ENCODE results near the gene PSAP. TPM values are rescaled to one million over a fixed set of nuclear protein-coding genes. Genes with fewer than 3 reads are reported as not detected.
A peak's percentile ranks its signal among the peaks of the same experiment; 100 is the strongest.

The PSAP gene
- total and polyA plus RNA-seq, 7 experiments from 2014 or later = 153 to 1,163 (median 281) TPM

GRCh38 chr10:71825217-71825616 lies 25.8 kb downstream of the PSAP start:
- Histone ChIP-seq H3K36me3 (ENCODE audit: control insufficient read depth in 2 of 3, insufficient read depth in 3 of 3, low read length in 3 of 3) (peaks cover 29 to 90% (median 35%) of the 10 kb centered on the region in 3 experiments), H3K9me3 (ENCODE audit: control insufficient read depth in 2 of 3, low read length in 3 of 3) (no peaks in the 10 kb centered on the region), H3K4me1 (ENCODE audit: control insufficient read depth in 2 of 2, insufficient read depth in 2 of 2, low read length in 2 of 2) (no peaks in the 10 kb centered on the region), H3K27me3 (ENCODE audit: control insufficient read depth in 2 of 2, insufficient read depth in 2 of 2, low read length in 2 of 2) (no peaks in the 10 kb centered on the region), H3K4me3 (ENCODE audit: low read length) (no peak overlapping the region), H3K27ac (ENCODE audit: low read depth, low read length) (no peak overlapping the region)
- ATAC-seq (no peak), DNase-seq (no peak)
- intact Hi-C loops (cut with micrococcal nuclease) = no loop called here
- Mint-ChIP-seq H3K9me3 (no peaks in the 10 kb centered on the region), H3K4me1 (peaks cover 0 to 14% (median 0%) of the 10 kb centered on the region in 7 donors), H3K36me3 (peaks cover 8 to 44% (median 14%) of the 10 kb centered on the region in 5 donors), H3K27ac (peak overlapping the region in 1 of 9 donors; percentile 36), H3K4me3 (no peak overlapping the region), H3K27me3 (no peaks in the 10 kb centered on the region)
- ChIA-PET CTCF (interaction anchor here (1.4 kb wide), 1 partner anchor 13 kb away, joined by 5 read pairs; no protein-coding TSS in a partner anchor), POLR2A (interaction anchor here (0.7 to 1.0 kb wide), 2 partner anchors 26 to 1011 kb away, joined by 3 to 4 read pairs; partner anchors contain the start of gene PSAP)

DNA sequence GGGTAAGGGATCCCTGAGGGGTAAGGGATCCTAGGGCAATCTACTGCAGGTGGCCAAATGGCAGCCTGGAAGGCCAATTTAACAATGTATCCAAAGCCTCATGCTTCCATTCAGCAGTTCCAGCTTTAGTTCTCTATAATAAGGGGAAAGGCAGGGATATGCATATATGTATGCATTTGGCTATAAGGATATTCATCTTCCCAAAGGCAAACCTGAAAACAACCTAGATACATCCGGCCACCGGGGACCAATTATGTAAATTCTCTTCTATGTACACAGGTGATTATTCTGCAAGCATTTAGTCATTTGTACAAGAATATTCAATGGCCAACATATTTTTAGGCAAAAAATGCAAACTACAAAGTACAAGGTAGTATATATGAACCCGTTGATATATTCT lies 26.7 kb downstream of the PSAP start:
- no peak overlapping the region for H3K27ac Mint-ChIP-seq
- intact Hi-C loops (cut with micrococcal nuclease) = no loop called here
- H3K4me3 ChIP-seq (ENCODE audit: low read length) = no peak overlapping the region
- peaks cover 35 to 92% (median 35%) of the 10 kb centered on the region in 3 experiments for H3K36me3 ChIP-seq (ENCODE audit: control insufficient read depth in 2 of 3, insufficient read depth in 3 of 3, low read length in 3 of 3)
- H3K27me3 ChIP-seq (ENCODE audit: control insufficient read depth in 2 of 2, insufficient read depth in 2 of 2, low read length in 2 of 2) = no peaks in the 10 kb centered on the region
- no peaks in the 10 kb centered on the region for H3K4me1 ChIP-seq (ENCODE audit: control insufficient read depth in 2 of 2, insufficient read depth in 2 of 2, low read length in 2 of 2)
- H3K4me1 Mint-ChIP-seq = peaks cover 0 to 14% (median 0%) of the 10 kb centered on the region in 7 donors
- DNase-seq (no peak), ATAC-seq (no peak)
- peaks cover 4 to 44% (median 14%) of the 10 kb centered on the region in 5 donors for H3K36me3 Mint-ChIP-seq
- H3K27ac ChIP-seq (ENCODE audit: low read depth, low read length) = no peak overlapping the region
- H3K27me3 Mint-ChIP-seq = no peaks in the 10 kb centered on the region
- no peaks in the 10 kb centered on the region for H3K9me3 ChIP-seq (ENCODE audit: control insufficient read depth in 2 of 3, low read length in 3 of 3)
- no peak overlapping the region for H3K4me3 Mint-ChIP-seq
- ChIA-PET POLR2A (interaction anchor here (1.0 kb wide), 1 partner anchor 27 kb away, joined by 4 read pairs; the partner anchor contains the start of gene PSAP), CTCF (interaction anchor here (1.4 kb wide), 1 partner anchor 12 kb away, joined by 5 read pairs; no protein-coding TSS in a partner anchor)
- no peaks in the 10 kb centered on the region for H3K9me3 Mint-ChIP-seq

GRCh38 chr10:71823356-71823755 lies 27.7 kb downstream of the PSAP start:
- Mint-ChIP-seq H3K4me3 (no peak overlapping the region), H3K27me3 (no peaks in the 10 kb centered on the region), H3K36me3 (peaks cover 5 to 48% (median 14%) of the 10 kb centered on the region in 5 donors), H3K9me3 (no peaks in the 10 kb centered on the region), H3K4me1 (peaks cover 0 to 14% (median 0%) of the 10 kb centered on the region in 7 donors), H3K27ac (peak overlapping the region in 3 of 9 donors; percentile 12 to 46 (median 22))
- ChIA-PET POLR2A (no interaction called here), CTCF (no interaction called here)
- H3K27ac ChIP-seq (ENCODE audit: low read depth, low read length) = no peak overlapping the region
- ATAC-seq (no peak), DNase-seq (no peak)
- H3K4me3 ChIP-seq (ENCODE audit: low read length) = no peak overlapping the region
- intact Hi-C loops (cut with micrococcal nuclease) = no loop called here
- no peaks in the 10 kb centered on the region for H3K9me3 ChIP-seq (ENCODE audit: control insufficient read depth in 2 of 3, low read length in 3 of 3)
- H3K27me3 ChIP-seq (ENCODE audit: control insufficient read depth in 2 of 2, insufficient read depth in 2 of 2, low read length in 2 of 2) = no peaks in the 10 kb centered on the region
- peaks cover 30 to 93% (median 32%) of the 10 kb centered on the region in 3 experiments for H3K36me3 ChIP-seq (ENCODE audit: control insufficient read depth in 2 of 3, insufficient read depth in 3 of 3, low read length in 3 of 3)
- no peaks in the 10 kb centered on the region for H3K4me1 ChIP-seq (ENCODE audit: control insufficient read depth in 2 of 2, insufficient read depth in 2 of 2, low read length in 2 of 2)

DNA sequence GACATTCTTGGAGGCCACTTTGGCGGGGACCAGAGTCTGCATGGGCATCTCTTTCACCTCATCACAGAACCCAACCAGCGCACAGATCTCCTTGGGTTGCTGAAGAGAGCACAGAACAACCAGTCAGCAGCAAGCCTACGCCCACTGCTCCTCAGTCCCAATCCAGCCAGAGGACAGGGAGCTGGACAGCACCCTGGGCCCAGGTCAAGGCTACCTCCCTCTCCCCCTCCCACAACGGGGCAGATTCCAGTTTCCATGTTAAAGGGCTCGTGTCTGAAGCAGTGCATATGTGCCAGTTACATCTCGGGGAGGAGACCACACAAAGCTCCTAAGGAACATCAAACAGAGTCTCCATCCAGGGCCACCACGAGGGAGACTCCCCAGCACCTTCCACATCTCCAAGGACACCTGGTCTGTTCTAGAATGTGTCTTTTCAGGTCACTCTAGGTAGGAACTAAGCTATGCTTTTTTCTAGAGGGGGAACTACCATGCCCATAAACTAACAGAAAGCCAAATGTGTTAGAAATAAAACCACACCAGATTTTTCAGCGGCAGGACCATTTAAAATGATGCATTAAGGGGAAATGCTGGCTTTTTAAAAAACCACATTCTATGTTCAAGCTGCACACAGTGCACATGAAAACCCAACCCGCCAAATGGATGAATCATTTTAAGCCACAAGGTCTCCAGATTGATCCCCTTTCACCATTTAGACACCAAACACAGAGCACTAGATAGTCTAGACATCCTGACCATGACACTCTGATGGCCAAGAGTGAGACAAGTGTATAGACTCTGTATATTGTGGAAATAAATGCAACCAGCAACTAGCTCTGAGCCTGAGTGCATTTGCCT lies 28.9 kb downstream of the PSAP start:
- Histone ChIP-seq H3K27me3 (ENCODE audit: control insufficient read depth in 2 of 2, insufficient read depth in 2 of 2, low read length in 2 of 2) (no peaks in the 10 kb centered on the region), H3K9me3 (ENCODE audit: control insufficient read depth in 2 of 3, low read length in 3 of 3) (no peaks in the 10 kb centered on the region), H3K36me3 (ENCODE audit: control insufficient read depth in 2 of 3, insufficient read depth in 3 of 3, low read length in 3 of 3) (peaks cover 24 to 98% (median 37%) of the 10 kb centered on the region in 3 experiments), H3K4me3 (ENCODE audit: low read length) (no peak overlapping the region), H3K4me1 (ENCODE audit: control insufficient read depth in 2 of 2, insufficient read depth in 2 of 2, low read length in 2 of 2) (no peaks in the 10 kb centered on the region), H3K27ac (ENCODE audit: low read depth, low read length) (no peak overlapping the region)
- intact Hi-C loops (cut with micrococcal nuclease) = no loop called here
- ATAC-seq = peak; percentile 31
- Mint-ChIP-seq H3K27ac (peak overlapping the region in 4 of 9 donors; percentile 12 to 79 (median 34)), H3K4me3 (no peak overlapping the region), H3K27me3 (no peaks in the 10 kb centered on the region), H3K9me3 (no peaks in the 10 kb centered on the region), H3K4me1 (peaks cover 0 to 14% (median 0%) of the 10 kb centered on the region in 7 donors), H3K36me3 (peaks cover 5 to 49% (median 15%) of the 10 kb centered on the region in 5 donors)
- POLR2A ChIA-PET = interaction anchor here (0.6 kb wide), 1 partner anchor 1366 kb away, joined by 3 read pairs; no protein-coding TSS in a partner anchor
- no peak for DNase-seq
- CTCF ChIA-PET = interaction anchor here (0.6 to 1.0 kb wide), 2 partner anchors 8 to 32 kb away, joined by 3 to 6 read pairs; no protein-coding TSS in a partner anchor

GRCh38 chr10:71820966-71821365 lies 30.1 kb downstream of the PSAP start:
- no peak for DNase-seq
- H3K27me3 ChIP-seq (ENCODE audit: control insufficient read depth in 2 of 2, insufficient read depth in 2 of 2, low read length in 2 of 2) = no peaks in the 10 kb centered on the region
- intact Hi-C loops (cut with micrococcal nuclease) = no loop called here
- no peak overlapping the region for H3K27ac ChIP-seq (ENCODE audit: low read depth, low read length)
- H3K9me3 ChIP-seq (ENCODE audit: control insufficient read depth in 2 of 3, low read length in 3 of 3) = no peaks in the 10 kb centered on the region
- POLR2A ChIA-PET = interaction anchor here (0.5 kb wide), 1 partner anchor 268 kb away, joined by 3 read pairs; the partner anchor contains the start of gene SPOCK2
- H3K36me3 ChIP-seq (ENCODE audit: control insufficient read depth in 2 of 3, insufficient read depth in 3 of 3, low read length in 3 of 3) = peaks cover 14 to 98% (median 43%) of the 10 kb centered on the region in 3 experiments
- Mint-ChIP-seq H3K9me3 (no peaks in the 10 kb centered on the region), H3K27ac (peak overlapping the region in 1 of 9 donors; percentile 8), H3K4me3 (no peak overlapping the region), H3K36me3 (peaks cover 5 to 52% (median 16%) of the 10 kb centered on the region in 5 donors), H3K4me1 (peaks cover 0 to 14% (median 0%) of the 10 kb centered on the region in 7 donors), H3K27me3 (no peaks in the 10 kb centered on the region)
- no peak overlapping the region for H3K4me3 ChIP-seq (ENCODE audit: low read length)
- no peak for ATAC-seq
- no peaks in the 10 kb centered on the region for H3K4me1 ChIP-seq (ENCODE audit: control insufficient read depth in 2 of 2, insufficient read depth in 2 of 2, low read length in 2 of 2)
- CTCF ChIA-PET = no interaction called here

DNA sequence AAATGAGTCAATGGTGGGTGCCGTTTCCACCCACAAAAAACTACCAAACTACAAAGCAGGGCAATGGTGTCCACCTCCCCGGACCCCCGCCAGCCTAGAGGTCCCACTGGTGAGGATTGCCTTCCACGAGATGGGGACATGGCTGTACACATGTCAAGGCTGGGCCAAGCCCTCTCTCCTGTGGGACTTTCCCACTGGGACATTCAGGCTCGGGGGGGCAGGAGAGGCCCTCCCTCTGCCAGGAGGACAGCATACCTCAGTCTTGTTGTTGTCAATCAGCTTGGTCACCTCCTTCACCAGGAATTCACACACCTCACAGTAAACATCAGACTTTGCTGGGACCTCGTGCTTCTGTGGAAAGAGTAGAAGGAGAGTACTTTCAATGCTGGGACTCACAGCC lies 31.1 kb downstream of the PSAP start:
- no peaks in the 10 kb centered on the region for H3K27me3 Mint-ChIP-seq
- H3K9me3 Mint-ChIP-seq = no peaks in the 10 kb centered on the region
- peak overlapping the region in 1 of 9 donors; percentile 12 for H3K27ac Mint-ChIP-seq
- H3K4me3 Mint-ChIP-seq = no peak overlapping the region
- H3K36me3 ChIP-seq (ENCODE audit: control insufficient read depth in 2 of 3, insufficient read depth in 3 of 3, low read length in 3 of 3) = peaks cover 6 to 98% (median 43%) of the 10 kb centered on the region in 3 experiments
- peaks cover 9 to 50% (median 15%) of the 10 kb centered on the region in 5 donors for H3K36me3 Mint-ChIP-seq
- H3K9me3 ChIP-seq (ENCODE audit: control insufficient read depth in 2 of 3, low read length in 3 of 3) = no peaks in the 10 kb centered on the region
- POLR2A ChIA-PET = no interaction called here
- H3K4me1 Mint-ChIP-seq = peaks cover 0 to 14% (median 0%) of the 10 kb centered on the region in 7 donors
- H3K4me1 ChIP-seq (ENCODE audit: control insufficient read depth in 2 of 2, insufficient read depth in 2 of 2, low read length in 2 of 2) = no peaks in the 10 kb centered on the region
- H3K27me3 ChIP-seq (ENCODE audit: control insufficient read depth in 2 of 2, insufficient read depth in 2 of 2, low read length in 2 of 2) = no peaks in the 10 kb centered on the region
- CTCF ChIA-PET = no interaction called here
- H3K27ac ChIP-seq (ENCODE audit: low read depth, low read length) = no peak overlapping the region
- ATAC-seq = no peak
- no peak for DNase-seq
- intact Hi-C loops (cut with micrococcal nuclease) = no loop called here
- H3K4me3 ChIP-seq (ENCODE audit: low read length) = no peak overlapping the region

Measured in naive thymus-derived CD4-positive, alpha-beta T cell (primary cell).